Transverse colon (tissue), 4 donors: ENCODE measurements around the gene POLE.

ENCODE experiments used
- POLR2A ChIP-seq: fragments of 450-650 bp; IDR thresholded peaks from one replicate; pipeline ENCODE4 v1.6.1; 2016; ENCODE audit warnings: antibody characterized with exemption, mild to moderate bottlenecking, moderate library complexity
- POLR2AphosphoS5 ChIP-seq, 3 donors: sonication (generic); formaldehyde crosslinking; IDR thresholded peaks; one replicate each; pipeline ENCODE4 v1.6.1; 2016; ENCODE audit warnings: antibody characterized with exemption in 3 of 3
- TF ChIP-seq, protein P1 (sequence below), 5 experiments: fragments of 200-600 bp in 3 of 5; fragments of 450-650 bp in 2 of 5; sonication (generic) in 3 of 5; IDR thresholded peaks; 1 replicate in 2 of 5; 2 replicates in 3 of 5; pipeline ENCODE4 v1.5.1; 2016 to 2017; ENCODE audit warnings: antibody characterized with exemption in 5 of 5, inconsistent platforms in 3 of 5, mild to moderate bottlenecking in 2 of 5, moderate library complexity in 1 of 5

GRCh38 chr12:132615579-132616038 is 71.5 kb downstream of the POLE start:
- TF ChIP-seq POLR2AphosphoS5 (IDR thresholded peaks at IDR 0.05) (no peak), POLR2A (no peak)
- TF ChIP-seq, protein P1, sequence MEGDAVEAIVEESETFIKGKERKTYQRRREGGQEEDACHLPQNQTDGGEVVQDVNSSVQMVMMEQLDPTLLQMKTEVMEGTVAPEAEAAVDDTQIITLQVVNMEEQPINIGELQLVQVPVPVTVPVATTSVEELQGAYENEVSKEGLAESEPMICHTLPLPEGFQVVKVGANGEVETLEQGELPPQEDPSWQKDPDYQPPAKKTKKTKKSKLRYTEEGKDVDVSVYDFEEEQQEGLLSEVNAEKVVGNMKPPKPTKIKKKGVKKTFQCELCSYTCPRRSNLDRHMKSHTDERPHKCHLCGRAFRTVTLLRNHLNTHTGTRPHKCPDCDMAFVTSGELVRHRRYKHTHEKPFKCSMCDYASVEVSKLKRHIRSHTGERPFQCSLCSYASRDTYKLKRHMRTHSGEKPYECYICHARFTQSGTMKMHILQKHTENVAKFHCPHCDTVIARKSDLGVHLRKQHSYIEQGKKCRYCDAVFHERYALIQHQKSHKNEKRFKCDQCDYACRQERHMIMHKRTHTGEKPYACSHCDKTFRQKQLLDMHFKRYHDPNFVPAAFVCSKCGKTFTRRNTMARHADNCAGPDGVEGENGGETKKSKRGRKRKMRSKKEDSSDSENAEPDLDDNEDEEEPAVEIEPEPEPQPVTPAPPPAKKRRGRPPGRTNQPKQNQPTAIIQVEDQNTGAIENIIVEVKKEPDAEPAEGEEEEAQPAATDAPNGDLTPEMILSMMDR (IDR thresholded peaks at IDR 0.05) = no peak
